Mesodermal cell (in vitro differentiated cells): ENCODE measurements around the gene SPATA16. TPM values are rescaled to one million over a fixed set of nuclear protein-coding genes. Genes with fewer than 3 reads are reported as not detected.
"Not testable (repeated sequence)": the region's sequence is repeated elsewhere in the genome, so short reads cannot be mapped to it uniquely, and the experiment has no call there.

Source experiments
- H3K27ac ChIP-seq: 2 replicates; pipeline ENCODE4 v1.7.0; 2013; ENCODE audit warnings: mild to moderate bottlenecking, low read depth, low read length, moderate library complexity; ENCODE audit not compliant: severe bottlenecking
- H3K36me3 ChIP-seq: 2 replicates; pipeline ENCODE4 v1.7.1; 2013; ENCODE audit warnings: mild to moderate bottlenecking, low read length, moderate library complexity; ENCODE audit not compliant: control insufficient read depth, insufficient read depth
- H3K4me1 ChIP-seq: one replicate; pipeline ENCODE4 v1.7.1; 2013; ENCODE audit warnings: mild to moderate bottlenecking, low read length; ENCODE audit not compliant: insufficient read depth, control insufficient read depth, poor library complexity, severe bottlenecking
- H3K4me3 ChIP-seq: 2 replicates; pipeline ENCODE4 v1.7.0; 2013; ENCODE audit warnings: low read length, control low read depth, mild to moderate bottlenecking; ENCODE audit not compliant: insufficient read depth, poor library complexity, severe bottlenecking; ENCODE audit errors: extremely low read depth
- H3K9me3 ChIP-seq: 2 replicates; pipeline ENCODE4 v1.7.1; 2013; ENCODE audit warnings: mild to moderate bottlenecking, low read length, moderate library complexity; ENCODE audit not compliant: control insufficient read depth
- WGBS, 2 experiments: methylation state at CpG; one replicate each; pipeline ENCODE4 v1.1.5; 2013; ENCODE audit warnings: missing lambda C conversion rate in 2 of 2; ENCODE audit not compliant: insufficient coverage in 2 of 2; 5-methylcytosine and 5-hydroxymethylcytosine counted together
- polyA plus RNA-seq, 2 experiments: library from polyadenylated mRNA; stranded (reverse); fragments of 50-300 nt; gene quantifications; one replicate each; pipeline ENCODE4 v1.2.3, GENCODE V29; 2013

Gene SPATA16, protein sequence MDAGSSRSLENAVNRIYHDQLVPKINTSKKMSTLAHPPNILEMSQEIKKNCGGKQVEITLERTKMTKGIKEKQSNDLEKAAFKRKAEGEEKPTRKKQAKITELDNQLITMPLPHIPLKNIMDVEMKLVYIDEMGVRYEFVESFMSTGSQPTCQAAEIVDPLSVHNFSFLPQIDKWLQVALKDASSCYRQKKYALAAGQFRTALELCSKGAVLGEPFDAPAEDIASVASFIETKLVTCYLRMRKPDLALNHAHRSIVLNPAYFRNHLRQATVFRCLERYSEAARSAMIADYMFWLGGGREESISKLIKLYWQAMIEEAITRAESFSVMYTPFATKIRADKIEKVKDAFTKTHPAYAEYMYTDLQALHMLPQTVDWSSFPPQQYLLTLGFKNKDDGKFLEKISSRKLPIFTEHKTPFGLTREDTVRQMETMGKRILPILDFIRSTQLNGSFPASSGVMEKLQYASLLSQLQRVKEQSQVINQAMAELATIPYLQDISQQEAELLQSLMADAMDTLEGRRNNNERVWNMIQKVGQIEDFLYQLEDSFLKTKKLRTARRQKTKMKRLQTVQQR
- polyA plus RNA-seq (2013, experiment 1 of 2), result not detected
- polyA plus RNA-seq (2013, experiment 2 of 2), result not detected

DNA sequence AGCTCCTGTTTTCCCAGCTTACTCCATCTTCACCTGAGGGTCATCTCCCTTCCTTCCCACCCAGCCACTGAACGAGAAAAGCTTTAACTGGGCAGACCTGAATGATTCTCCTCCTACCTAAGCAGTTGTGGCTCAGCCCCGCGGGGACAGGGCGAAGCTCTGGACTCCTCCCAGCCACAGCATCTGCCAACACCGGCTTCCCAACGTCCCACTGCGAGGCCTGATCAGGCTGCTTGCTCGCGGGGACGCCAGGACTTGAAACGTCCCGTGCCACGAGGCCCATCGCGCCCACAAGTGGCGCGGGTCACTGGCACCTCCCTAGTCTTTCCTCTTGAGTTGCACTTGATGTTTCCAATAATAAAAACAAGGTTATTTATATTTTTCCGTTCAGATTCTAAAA is at the start of gene SPATA16:
SPATA16 (minus strand) TSS at position 250 of the 400 bp plus-strand sequence. CDS start 23,504 bp downstream, outside the sequence.
- no peaks in the 10 kb centered on the region for H3K9me3 ChIP-seq
- no peak within 1 kb of the TSS for H3K4me3 ChIP-seq
- no peaks in the 10 kb centered on the region for H3K36me3 ChIP-seq
- no peak within 1 kb of the TSS for H3K27ac ChIP-seq
- 88 to 93% methylated on average over 9 to 12 of the region's 18 CpGs for WGBS, 2 experiments
- H3K4me1 ChIP-seq, result no peaks in the 10 kb centered on the region

DNA sequence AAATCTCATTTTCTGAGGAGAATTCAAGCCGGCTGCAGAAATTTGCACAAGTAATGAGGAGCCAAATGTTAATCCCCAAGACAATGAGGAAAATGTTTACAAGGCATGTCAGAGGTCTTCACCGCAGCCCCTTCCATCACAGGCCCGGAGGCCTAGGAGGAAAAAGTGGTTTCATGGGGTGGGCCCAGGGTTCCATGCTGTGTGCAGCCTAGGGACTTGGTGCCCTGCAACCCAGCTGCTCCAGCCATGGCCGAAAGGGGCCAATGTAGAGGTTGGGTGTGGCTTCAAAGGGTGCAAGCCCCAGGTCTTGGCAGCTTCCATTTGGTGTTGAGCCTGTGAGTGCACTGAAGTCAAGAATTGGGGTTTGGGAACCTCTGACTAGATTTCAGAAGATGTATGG is 42.0 kb upstream of the SPATA16 start:
- H3K4me1 ChIP-seq, H3K9me3 ChIP-seq, H3K4me3 ChIP-seq, H3K27ac ChIP-seq, H3K36me3 ChIP-seq: not testable (repeated sequence)
- 85 to 88% methylated on average over 3 to 4 of the region's 4 CpGs for WGBS, 2 experiments

DNA sequence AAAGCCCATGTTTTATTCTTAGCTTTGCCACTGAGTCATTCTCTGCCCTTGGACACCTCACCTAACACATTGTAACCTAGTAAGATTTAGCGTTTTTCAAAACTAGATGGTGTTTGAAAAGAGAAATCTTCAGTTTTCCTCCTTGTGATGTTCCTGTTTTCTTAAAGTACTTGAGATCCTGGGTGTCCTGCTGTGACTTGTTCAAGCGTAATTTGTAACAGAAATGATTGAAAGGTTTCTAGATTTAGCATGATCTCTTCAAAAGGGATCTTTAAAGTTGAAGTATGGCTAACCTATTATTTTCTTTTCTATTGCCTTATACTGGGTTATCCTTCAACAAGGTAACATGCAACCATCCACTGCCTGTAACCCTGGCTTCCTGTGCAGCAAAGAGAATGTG is 32.6 kb upstream of the SPATA16 start:
- WGBS, 2 experiments, result no CpG with 5 or more reads among the region's 2 CpGs
- H3K4me3 ChIP-seq, result no peak overlapping the region
- H3K36me3 ChIP-seq, result no peaks in the 10 kb centered on the region
- no peak overlapping the region for H3K27ac ChIP-seq
- H3K4me1 ChIP-seq, result no peaks in the 10 kb centered on the region
- H3K9me3 ChIP-seq, result no peaks in the 10 kb centered on the region

DNA sequence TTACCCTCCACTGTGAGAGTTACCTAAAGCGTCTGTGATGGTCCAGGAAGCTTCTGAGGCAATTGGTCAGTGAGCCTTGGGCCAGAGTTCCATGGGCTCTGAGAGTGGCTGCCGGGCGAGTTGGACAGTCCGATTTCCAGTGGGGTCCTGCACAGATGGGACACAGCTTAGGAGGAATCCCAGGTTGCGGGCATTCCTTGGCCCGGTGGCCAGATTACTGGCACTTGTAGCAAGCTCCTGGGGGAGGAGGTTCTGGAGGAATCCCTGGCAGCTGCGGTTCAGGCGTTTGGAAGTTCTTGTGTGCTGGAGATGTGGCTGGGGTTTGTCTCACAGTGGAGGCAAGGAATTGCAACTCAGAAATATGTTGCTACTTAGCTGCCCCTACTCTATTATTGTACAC is 18.1 kb upstream of the SPATA16 start:
- H3K27ac ChIP-seq, H3K4me1 ChIP-seq, H3K4me3 ChIP-seq, H3K36me3 ChIP-seq, H3K9me3 ChIP-seq: not testable (repeated sequence)
- WGBS, 2 experiments, result 80 to 93% methylated on average over 4 to 6 of the region's 8 CpGs

DNA sequence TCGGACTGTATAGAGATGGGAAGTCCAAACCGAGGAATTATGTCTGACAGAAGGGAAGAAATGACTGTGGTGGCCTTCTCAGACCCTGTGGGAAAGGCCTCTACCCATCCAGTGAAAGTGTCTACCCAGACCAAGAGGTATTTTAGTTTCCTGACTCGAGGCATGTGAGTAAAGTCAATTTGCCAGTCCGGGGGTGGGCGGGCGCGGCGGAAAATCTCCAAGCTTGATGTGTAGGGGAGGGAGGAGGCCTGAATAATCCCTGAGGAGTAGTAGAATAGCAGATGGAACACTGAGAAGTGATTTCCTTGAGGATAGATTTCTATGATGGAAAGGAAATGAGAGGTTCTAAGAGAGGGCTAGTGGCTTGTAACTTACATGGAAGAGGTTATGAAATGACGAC is 15.5 kb upstream of the SPATA16 start:
- 92 to 94% methylated on average over 8 to 9 of the region's 9 CpGs for WGBS, 2 experiments
- not testable (repeated sequence) for H3K36me3 ChIP-seq

DNA sequence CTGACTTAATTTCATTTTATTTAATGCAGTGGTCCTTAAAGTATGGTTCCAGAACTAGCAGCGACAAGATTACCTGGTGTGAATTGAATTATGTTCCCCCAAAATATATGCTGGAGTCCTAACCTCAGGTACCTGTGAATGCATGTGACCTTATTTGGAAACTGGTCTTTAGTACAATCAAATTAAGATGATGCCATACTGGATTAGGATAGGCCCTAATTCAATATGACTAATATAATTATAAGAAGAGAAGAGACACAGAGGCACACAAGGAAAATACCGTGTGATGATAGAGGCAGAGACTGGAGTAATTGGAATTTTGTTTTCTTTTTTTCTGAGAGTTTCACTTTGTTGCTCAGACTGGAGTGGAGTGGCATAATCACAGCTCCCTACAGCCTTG is 12.6 kb upstream of the SPATA16 start:
- Histone ChIP-seq H3K4me1 (no peaks in the 10 kb centered on the region), H3K4me3 (no peak overlapping the region), H3K9me3 (no peaks in the 10 kb centered on the region), H3K36me3 (no peaks in the 10 kb centered on the region), H3K27ac (no peak overlapping the region)
- WGBS, 2 experiments, result 100% methylated on average over 1 of the region's 2 CpGs; no CpG with 5 or more reads in 1 of the 2 experiments

More for the DNA sequence above, 15.5 kb upstream of the SPATA16 start:
- not testable (repeated sequence) for H3K4me1 ChIP-seq, H3K4me3 ChIP-seq, H3K27ac ChIP-seq, H3K9me3 ChIP-seq

DNA sequence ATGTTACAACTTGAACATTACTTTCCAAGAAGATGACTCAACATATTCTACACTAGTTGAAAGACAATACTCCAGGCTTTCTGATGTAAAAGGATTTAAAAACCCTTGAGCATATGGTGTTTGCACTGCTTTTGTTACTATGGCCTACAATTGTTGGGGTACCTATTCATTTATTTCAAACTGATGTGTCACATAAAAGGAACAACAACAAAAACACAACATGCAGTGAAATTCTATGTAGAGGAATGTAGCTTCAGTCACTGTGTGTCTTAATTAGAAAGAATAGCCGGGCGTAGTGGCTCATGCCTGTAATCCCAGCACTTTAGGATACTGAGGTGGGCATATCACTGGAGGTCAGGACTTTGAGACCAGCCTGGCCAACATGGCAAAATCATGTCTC is 1.6 kb downstream of the SPATA16 start:
- H3K36me3 ChIP-seq, result no peaks in the 10 kb centered on the region
- H3K27ac ChIP-seq, result no peak overlapping the region
- no peak overlapping the region for H3K4me3 ChIP-seq
- no peaks in the 10 kb centered on the region for H3K4me1 ChIP-seq
- no peaks in the 10 kb centered on the region for H3K9me3 ChIP-seq
- no CpG with 5 or more reads among the region's 2 CpGs for WGBS, 2 experiments

DNA sequence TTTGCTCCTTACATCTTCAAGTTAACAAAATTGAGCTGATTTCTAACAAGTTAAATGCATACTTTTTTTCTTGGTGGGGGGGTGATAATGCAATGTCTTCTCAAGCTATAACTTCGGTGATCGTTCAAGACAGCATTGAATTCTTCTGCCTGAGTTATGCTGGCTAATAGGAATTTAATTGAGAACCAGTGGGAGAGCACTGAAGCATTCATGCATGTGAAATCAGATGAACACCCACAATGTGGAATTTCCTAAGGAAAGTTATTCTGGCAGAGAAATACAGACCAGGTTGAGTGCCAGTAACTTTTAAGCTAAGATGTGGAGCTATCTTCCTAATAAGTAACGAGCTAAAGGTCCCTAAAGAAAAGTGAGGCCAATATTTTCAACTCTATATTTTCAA is 3.0 kb downstream of the SPATA16 start:
- H3K4me3 ChIP-seq, result no peak overlapping the region
- H3K27ac ChIP-seq, result no peak overlapping the region
- no peaks in the 10 kb centered on the region for H3K4me1 ChIP-seq
- no peaks in the 10 kb centered on the region for H3K9me3 ChIP-seq
- H3K36me3 ChIP-seq, result no peaks in the 10 kb centered on the region
- 67 to 80% methylated on average over 2 of the region's 3 CpGs for WGBS, 2 experiments

DNA sequence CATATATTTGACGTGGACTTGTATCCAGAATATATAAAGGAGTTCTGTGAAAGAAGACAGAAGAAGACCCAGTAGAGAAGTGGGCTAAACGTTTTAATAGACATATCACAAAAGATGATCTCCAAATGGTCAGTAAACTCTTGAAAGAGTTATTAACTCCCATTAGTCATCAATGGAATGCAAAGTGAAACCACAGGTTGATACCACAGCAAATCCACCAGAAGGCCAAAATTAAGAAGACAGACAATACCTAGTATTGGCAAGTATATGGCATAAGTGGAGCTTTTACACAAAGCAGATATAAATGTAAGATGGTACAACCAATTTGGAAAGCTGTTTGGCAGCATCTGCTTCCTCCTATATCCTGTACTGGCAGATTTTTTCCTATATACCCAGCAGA is 6.0 kb downstream of the SPATA16 start:
- Histone ChIP-seq H3K4me3 (no peak overlapping the region), H3K36me3 (no peaks in the 10 kb centered on the region), H3K9me3 (no peaks in the 10 kb centered on the region), H3K4me1 (no peaks in the 10 kb centered on the region), H3K27ac (no peak overlapping the region)
- 0% methylated on average over 1 of the region's 2 CpGs; no CpG with 5 or more reads in 1 of the 2 experiments for WGBS, 2 experiments

DNA sequence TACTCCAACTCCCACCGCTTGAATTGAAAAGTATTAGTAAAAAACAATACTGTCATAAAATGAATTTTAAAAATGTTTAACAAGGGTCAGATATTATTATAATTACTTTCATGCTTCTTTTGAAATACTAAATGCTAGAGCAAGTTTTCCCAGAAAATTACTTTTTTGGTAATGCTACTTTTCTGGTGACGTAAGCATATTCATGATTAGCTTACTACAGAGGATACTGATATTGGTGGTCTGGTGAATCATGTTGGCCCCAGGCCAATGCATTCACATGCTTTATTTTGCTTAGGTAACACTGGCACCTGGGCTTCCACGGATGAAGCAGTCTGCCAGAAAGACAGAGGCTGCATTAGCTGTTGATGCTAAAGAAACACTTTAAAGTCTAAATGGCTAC is 12.4 kb downstream of the SPATA16 start:
- Histone ChIP-seq H3K9me3 (no peaks in the 10 kb centered on the region), H3K4me3 (no peak overlapping the region), H3K27ac (no peak overlapping the region), H3K4me1 (no peaks in the 10 kb centered on the region), H3K36me3 (no peaks in the 10 kb centered on the region)
- 83% methylated on average over 2 of the region's 3 CpGs; no CpG with 5 or more reads in 1 of the 2 experiments for WGBS, 2 experiments

DNA sequence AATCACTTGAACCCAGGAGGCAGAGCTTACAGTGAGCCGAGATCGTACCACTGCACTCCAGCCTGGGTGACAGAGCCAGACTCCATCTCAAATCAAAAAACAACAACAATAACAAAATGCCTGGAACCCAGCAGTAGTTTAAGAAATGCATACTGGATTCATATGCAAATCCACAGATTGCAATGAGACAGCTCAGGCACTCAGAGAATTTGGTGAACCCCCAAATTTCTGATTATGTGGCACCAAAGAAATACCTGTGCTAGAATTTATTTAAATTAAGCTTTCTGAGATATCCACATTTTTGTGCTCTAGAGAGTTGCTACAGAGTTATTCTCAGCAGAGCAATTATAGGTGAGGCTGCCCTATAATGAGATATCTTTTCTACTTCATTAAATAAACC is 29.7 kb downstream of the SPATA16 start:
- H3K36me3 ChIP-seq, result no peaks in the 10 kb centered on the region
- no peaks in the 10 kb centered on the region for H3K4me1 ChIP-seq
- no CpG with 5 or more reads among the region's 2 CpGs for WGBS, 2 experiments
- no peaks in the 10 kb centered on the region for H3K9me3 ChIP-seq
- no peak overlapping the region for H3K4me3 ChIP-seq
- H3K27ac ChIP-seq, result no peak overlapping the region
